ENCODE results near the gene MAL. TPM values are rescaled to one million over a fixed set of nuclear protein-coding genes. Genes with fewer than 3 reads are reported as not detected.

The MAL gene
- total and polyA plus RNA-seq, 2 of the 8 experiments (the other 6 are each of a cell fraction or from before 2014, with no cell fraction given) = not detected

DNA sequence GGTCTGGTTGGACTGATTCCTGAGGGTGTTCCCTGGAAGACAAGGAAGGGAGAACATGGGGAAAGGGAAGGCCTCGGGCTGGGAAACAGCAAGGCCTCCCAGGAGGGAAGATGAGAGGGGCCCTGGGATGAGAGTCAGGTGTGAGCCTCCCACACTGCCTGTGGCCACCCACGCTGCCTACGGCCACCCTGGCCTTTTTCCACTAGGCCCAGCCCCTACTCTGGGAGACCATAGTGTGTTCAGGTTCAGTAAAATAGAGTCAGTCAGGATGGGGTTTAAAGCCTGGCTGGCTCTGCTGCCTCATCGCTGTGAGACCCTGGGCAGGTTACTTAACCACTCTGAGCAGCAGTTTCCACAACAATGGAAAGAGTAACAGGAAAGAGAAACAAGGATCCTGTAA lies 47.7 kb upstream of the MAL start:
- Histone ChIP-seq H4K91ac (replicated peaks; ENCODE audit: insufficient read length, low read length) (no peak overlapping the region), H4K5ac (ENCODE audit: insufficient read length, low read depth, low read length) (no peak overlapping the region), H3K27ac (ENCODE audit: low read depth, low read length) (no peak overlapping the region), H3K14ac (ENCODE audit: insufficient read length) (no peak overlapping the region), H4K20me1 (replicated peaks in 1 of 2; ENCODE audit: control insufficient read depth in 1 of 2, insufficient read depth in 2 of 2, low read length in 2 of 2) (no peaks in the 10 kb centered on the region), H3K23ac (ENCODE audit: insufficient read length) (no peak overlapping the region), H2BK5ac (ENCODE audit: low read depth, low read length) (no peak overlapping the region), H3K79me2 (ENCODE audit: control insufficient read depth in 1 of 2, insufficient read depth in 2 of 2, low read length in 2 of 2) (no peaks in the 10 kb centered on the region), H2AFZ (ENCODE audit: low read length) (no peak overlapping the region), H3K23me2 (ENCODE audit: low read depth, low read length) (no peaks in the 10 kb centered on the region), H3K9ac (replicated peaks in 1 of 4; ENCODE audit: extremely low read depth in 1 of 4, low read depth in 3 of 4, low read length in 3 of 4) (no peak overlapping the region), H3K4me3 (ENCODE audit: extremely low read depth in 1 of 4, insufficient read depth in 2 of 4, low read depth in 3 of 4, low read length in 4 of 4) (no peak overlapping the region), H3K4me2 (ENCODE audit: insufficient read depth in 1 of 2, low read depth in 2 of 2, low read length in 2 of 2) (no peak overlapping the region), H4K8ac (ENCODE audit: extremely low read depth, insufficient read depth, low read length) (no peak overlapping the region; the same call in 1 of the 2 replicates), H2BK20ac (ENCODE audit: low read length) (no peak overlapping the region), H3K4me1 (replicated peaks in 1 of 4; ENCODE audit: control insufficient read depth in 3 of 4, insufficient read depth in 4 of 4, low read length in 3 of 4) (no peaks in the 10 kb centered on the region), H3K4ac (replicated peaks; ENCODE audit: insufficient read length, low read depth, low read length) (no peak overlapping the region), H2AK5ac (ENCODE audit: low read depth, low read length) (no peak overlapping the region), H3K9me3 (ENCODE audit: insufficient read depth in 2 of 2, low read depth in 1 of 2, low read length in 1 of 2) (peaks cover 74 to 90% of the 10 kb centered on the region in 2 experiments), H3K36me3 (ENCODE audit: control insufficient read depth in 2 of 4, insufficient read depth in 4 of 4, low read length in 3 of 4) (no peaks in the 10 kb centered on the region), H2BK120ac (replicated peaks; ENCODE audit: low read depth, low read length) (no peak overlapping the region), H2BK12ac (ENCODE audit: low read depth, low read length) (no peak overlapping the region), H3K27me3 (replicated peaks in 1 of 4; ENCODE audit: control insufficient read depth in 3 of 4, extremely low read depth in 1 of 4, insufficient read depth in 3 of 4, low read length in 3 of 4) (no peaks in the 10 kb centered on the region), H3K79me1 (ENCODE audit: low read depth, low read length) (no peaks in the 10 kb centered on the region), H2BK15ac (ENCODE audit: low read length) (no peak overlapping the region), H3K56ac (replicated peaks; ENCODE audit: insufficient read length, low read depth, low read length) (no peak overlapping the region), H3K18ac (ENCODE audit: extremely low read depth, low read length) (no peak overlapping the region)
- ChIA-PET POLR2A (ENCODE audit: partially characterized antibody) (no interaction called here), CTCF (ENCODE audit: partially characterized antibody) (no interaction called here)
- DNase-seq (ENCODE audit: low read depth in 1 of 2, low spot score in 2 of 2) (no peak), FAIRE-seq (no peak)
- 68% methylated on average over 4 of the region's 4 CpGs; no CpG with 5 or more reads in 1 of the 2 experiments for WGBS, 2 experiments (ENCODE audit: extremely low coverage in 1 of 2, insufficient coverage in 1 of 2, insufficient read length in 1 of 2, insufficient replicate concordance in 2 of 2, low coverage in 1 of 2, low lambda C conversion rate in 2 of 2, missing lambda C conversion rate in 1 of 2)
- TF ChIP-seq TEAD4 (IDR thresholded peaks at IDR 0.05; ENCODE audit: low read depth, low read length) (no peak), KDM1A (IDR thresholded peaks at IDR 0.05; ENCODE audit: borderline replicate concordance, low read length) (no peak), POLR2AphosphoS5 (IDR thresholded peaks at IDR 0.05; ENCODE audit: low read depth, low read length) (no peak), CBX5 (IDR thresholded peaks at IDR 0.05; ENCODE audit: low read depth, low read length) (no peak), CHD2 (IDR thresholded peaks at IDR 0.05; ENCODE audit: low read length) (no peak), CBX8 (IDR thresholded peaks at IDR 0.05; ENCODE audit: borderline replicate concordance, low read depth, low read length) (no peak), HDAC6 (IDR thresholded peaks at IDR 0.05; ENCODE audit: low read depth, low read length) (no peak)

Data from H1 (cell line).